ENCODE results near the gene ESYT2. TPM values are rescaled to one million over a fixed set of nuclear protein-coding genes. Genes with fewer than 3 reads are reported as not detected.

The ESYT2 gene
- total and polyA plus RNA-seq, 9 of the 15 experiments (the other 6 are each of a cell fraction or from before 2014, with no cell fraction given) = 5.8 to 86.9 (median 64.7) TPM

DNA sequence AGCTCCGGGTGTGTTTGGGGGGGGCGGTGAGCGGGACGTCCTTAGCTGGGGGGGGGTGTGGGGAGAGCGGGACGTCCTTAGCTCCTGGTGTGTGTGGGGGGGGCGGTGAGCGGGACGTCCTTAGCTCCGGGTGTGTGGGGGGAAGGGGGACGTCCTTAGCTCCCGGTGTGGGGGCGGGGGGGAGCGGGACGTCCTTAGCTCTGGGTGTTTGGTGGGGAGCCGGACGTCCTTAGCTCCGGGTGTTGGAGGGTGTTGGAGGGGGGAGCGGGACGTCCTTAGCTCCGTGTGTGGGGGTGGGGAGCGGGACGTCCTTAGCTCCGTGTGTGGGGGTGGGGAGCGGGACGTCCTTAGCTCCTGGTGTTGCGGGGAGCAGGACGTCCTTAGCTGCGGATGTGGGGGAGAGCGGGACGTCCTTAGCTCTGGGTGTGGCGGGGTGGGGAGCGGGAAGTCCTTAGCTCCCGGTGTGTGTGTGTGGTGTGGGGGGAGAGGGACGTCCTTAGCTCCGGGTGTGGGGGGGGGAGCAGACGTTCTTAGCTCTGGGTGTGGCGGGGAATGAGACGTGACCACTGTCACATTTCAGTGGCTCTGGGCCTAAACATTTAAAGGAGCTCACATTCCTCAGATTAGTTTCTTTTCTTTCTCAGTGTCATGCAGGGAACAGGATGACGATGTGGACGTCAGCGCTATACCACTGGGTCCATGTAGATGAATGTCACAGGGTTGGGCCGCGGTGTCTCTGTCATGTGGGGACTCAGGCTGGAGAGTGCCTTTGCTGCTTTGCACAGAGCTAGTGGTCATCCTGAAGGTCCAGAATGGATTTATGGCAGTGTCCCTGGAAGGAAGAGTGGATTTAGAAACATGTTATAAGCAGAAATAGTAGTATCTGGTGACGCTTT, 34.5 kb upstream of the ESYT2 start (continued):
- TF ChIP-seq ZBTB5 (IDR thresholded peaks at IDR 0.05) (no peak), ILK (tag; IDR thresholded peaks at IDR 0.05; ENCODE audit: borderline replicate concordance, low read depth) (no peak), DNMT1 (IDR thresholded peaks at IDR 0.05) (no peak), KLF6 (CRISPR knock-in tag; IDR thresholded peaks at IDR 0.05; ENCODE audit: borderline replicate concordance) (peak; percentile 86; the same call in 1 of the 2 replicates), NFIX (CRISPR knock-in tag; IDR thresholded peaks at IDR 0.05; ENCODE audit: low read depth) (no peak), ZNF384 (IDR thresholded peaks at IDR 0.05; ENCODE audit: low read depth, low read length) (no peak; the same call in 1 of the 2 replicates), MTA2 (IDR thresholded peaks at IDR 0.05; ENCODE audit: low read depth) (peak; percentile 44), HDAC1 (IDR thresholded peaks at IDR 0.05) (peak in 1 of 2 experiments; percentile 86; a peak in 2 of 4 replicates), ATF7 (IDR thresholded peaks at IDR 0.05) (peak; percentile 66), ZNF174 (CRISPR knock-in tag; IDR thresholded peaks at IDR 0.05) (no peak), ATF2 (CRISPR knock-in tag; IDR thresholded peaks at IDR 0.05) (no peak), NBN (IDR thresholded peaks at IDR 0.05; ENCODE audit: low read depth) (peak; percentile 98), CCNT2 (IDR thresholded peaks at IDR 0.05; ENCODE audit: borderline replicate concordance, extremely low read depth, insufficient read length, low read depth, low read length) (peak; percentile 65), IFI16 (CRISPR knock-in tag; IDR thresholded peaks at IDR 0.05) (no peak), ZNF318 (IDR thresholded peaks at IDR 0.05; ENCODE audit: borderline replicate concordance in 1 of 2, low read depth in 1 of 2) (peak in 1 of 2 experiments; percentile 93; a peak in 2 of 4 replicates)

Measured in K562 (cell line).